ENCODE results near the gene GNL3. TPM values are rescaled to one million over a fixed set of nuclear protein-coding genes. Genes with fewer than 3 reads are reported as not detected.

The GNL3 gene
- total RNA-seq, 2 experiments from 2014 or later, result 182 to 220 TPM

DNA sequence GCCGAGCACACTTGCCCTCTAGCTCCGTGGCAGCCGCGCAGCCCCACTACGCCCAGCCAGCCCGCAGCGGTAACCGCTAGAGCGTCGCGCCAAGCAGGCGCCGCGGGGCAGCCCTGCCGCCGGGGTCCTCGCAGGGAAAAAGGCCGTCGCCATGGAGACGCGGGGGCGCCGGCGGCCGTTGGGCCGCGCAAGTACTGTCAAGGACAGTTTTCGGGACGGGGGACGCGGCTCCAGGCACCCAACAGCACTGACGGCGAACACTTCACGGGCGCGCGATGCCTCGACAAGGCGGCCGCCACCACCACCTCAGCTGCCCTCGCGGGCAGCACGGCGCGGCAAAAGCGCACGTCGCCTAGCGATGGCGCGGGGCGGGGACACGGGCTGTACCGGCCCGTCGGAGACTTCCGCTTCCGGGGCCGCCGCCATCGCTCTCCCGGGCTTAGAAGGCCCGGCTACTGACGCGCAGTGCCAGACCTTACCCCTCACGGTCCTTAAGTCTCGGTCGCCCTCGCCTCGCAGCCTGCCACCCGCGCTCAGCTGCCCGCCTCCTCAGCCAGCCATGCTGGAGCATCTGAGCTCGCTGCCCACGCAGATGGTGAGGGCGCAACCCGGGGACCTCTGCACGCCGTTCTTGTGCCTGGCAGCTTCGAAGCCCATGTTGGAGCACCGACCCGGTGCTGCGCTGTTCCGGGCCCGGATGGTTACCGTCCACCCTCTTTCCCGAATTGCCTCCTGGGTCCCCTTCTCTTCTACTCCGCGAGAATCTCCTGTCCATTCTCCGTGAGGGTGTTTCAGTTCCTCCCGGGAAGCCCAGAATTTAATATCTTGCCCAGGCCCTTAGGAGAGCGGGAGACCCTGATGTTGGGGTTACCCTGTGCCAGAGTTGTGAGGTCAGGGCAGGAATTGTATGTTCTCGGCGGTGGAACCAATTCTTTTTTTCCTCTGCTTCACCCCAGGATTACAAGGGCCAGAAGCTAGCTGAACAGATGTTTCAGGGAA lies 20.2 kb downstream of the GNL3 start, which contains the start of the genes GLT8D1 and SPCS1:
Gene GLT8D1, minus strand, starts transcription at position 104 of the 999 bp plus-strand sequence. CDS start 5,331 bp downstream, outside the sequence.
Gene SPCS1, plus strand, starts transcription at position 419 of the 999 bp plus-strand sequence. Its CDS starts 141 bp downstream, at position 560.
- H3K9me3 ChIP-seq (ENCODE audit: low read length), result no peaks in the 10 kb centered on the region
- peaks cover 10% of the 10 kb centered on the region; the same call in 1 of the 2 replicates for H4K20me1 ChIP-seq (ENCODE audit: insufficient read depth, low read length)
- peaks cover 48% of the 10 kb centered on the region for H3K79me2 ChIP-seq (ENCODE audit: insufficient read depth, low read depth, low read length)
- H3K4me1 ChIP-seq (ENCODE audit: insufficient read depth, low read length, poor library complexity, severe bottlenecking), result peaks cover 47% of the 10 kb centered on the region
- no peaks in the 10 kb centered on the region for H3K9me2 ChIP-seq (ENCODE audit: insufficient read depth, low read length)
- peak within 1 kb of the TSS; percentile 98 for H3K4me2 ChIP-seq (ENCODE audit: low read length)
- TF ChIP-seq, protein P1, sequence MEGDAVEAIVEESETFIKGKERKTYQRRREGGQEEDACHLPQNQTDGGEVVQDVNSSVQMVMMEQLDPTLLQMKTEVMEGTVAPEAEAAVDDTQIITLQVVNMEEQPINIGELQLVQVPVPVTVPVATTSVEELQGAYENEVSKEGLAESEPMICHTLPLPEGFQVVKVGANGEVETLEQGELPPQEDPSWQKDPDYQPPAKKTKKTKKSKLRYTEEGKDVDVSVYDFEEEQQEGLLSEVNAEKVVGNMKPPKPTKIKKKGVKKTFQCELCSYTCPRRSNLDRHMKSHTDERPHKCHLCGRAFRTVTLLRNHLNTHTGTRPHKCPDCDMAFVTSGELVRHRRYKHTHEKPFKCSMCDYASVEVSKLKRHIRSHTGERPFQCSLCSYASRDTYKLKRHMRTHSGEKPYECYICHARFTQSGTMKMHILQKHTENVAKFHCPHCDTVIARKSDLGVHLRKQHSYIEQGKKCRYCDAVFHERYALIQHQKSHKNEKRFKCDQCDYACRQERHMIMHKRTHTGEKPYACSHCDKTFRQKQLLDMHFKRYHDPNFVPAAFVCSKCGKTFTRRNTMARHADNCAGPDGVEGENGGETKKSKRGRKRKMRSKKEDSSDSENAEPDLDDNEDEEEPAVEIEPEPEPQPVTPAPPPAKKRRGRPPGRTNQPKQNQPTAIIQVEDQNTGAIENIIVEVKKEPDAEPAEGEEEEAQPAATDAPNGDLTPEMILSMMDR (conservative IDR thresholded peaks at IDR 0.05; ENCODE audit: low read length), result no peak
- TF ChIP-seq EZH2phosphoT487 (IDR thresholded peaks at IDR 0.05; ENCODE audit: borderline replicate concordance, low read depth, low read length), result no peak
- no TSS peak for BruUV-seq (replicated peaks)
- peak within 1 kb of the TSS; percentile 63 for H2AFZ ChIP-seq (ENCODE audit: low read length)
- intact Hi-C loops (cut with micrococcal nuclease; ENCODE audit: unreplicated experiment), result loop anchor here (1.0 kb wide), 1 partner anchor 21 kb away; the partner anchor contains the start of gene PBRM1
- H3K27ac ChIP-seq (ENCODE audit: low read depth, low read length, poor library complexity, severe bottlenecking), result peak within 1 kb of the TSS; percentile 63
- H3K4me3 ChIP-seq (ENCODE audit: low read depth, low read length, poor library complexity, severe bottlenecking), result peak within 1 kb of the TSS; percentile 95
- ChIA-PET CTCF (ENCODE audit: unreplicated experiment) (no interaction called here), POLR2A (interaction anchor here (1.4 to 7.4 kb wide), 7 partner anchors 15 to 65 kb away, joined by 3 to 44 read pairs (median 4); partner anchors contain the start of gene NEK4)
- DNase-seq (ENCODE audit: low spot score), result peak; percentile 92
- H3K36me3 ChIP-seq (ENCODE audit: insufficient read depth, low read length), result peaks cover 31% of the 10 kb centered on the region

DNA sequence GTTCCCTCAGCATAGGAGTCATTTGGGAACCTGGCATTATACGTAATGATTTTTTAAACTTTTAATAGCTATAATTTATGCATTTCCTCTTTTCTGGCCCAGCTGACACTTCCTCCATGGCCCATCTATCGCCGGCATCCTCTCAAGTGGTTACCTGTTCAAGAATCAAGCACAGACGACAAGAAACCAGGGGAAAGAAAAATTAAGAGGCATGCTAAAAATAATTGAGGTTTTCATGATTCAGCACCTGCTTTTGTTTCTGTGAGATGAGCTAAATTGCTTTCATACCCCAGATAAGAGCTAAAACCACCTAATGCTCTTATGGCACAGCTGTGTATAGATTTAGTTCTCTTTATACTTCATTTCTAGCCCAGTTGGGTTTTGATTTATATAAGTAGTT lies 21.8 kb downstream of the GNL3 start:
- Histone ChIP-seq H4K20me1 (ENCODE audit: insufficient read depth, low read length) (peaks cover 10% of the 10 kb centered on the region; the same call in 1 of the 2 replicates), H3K4me3 (ENCODE audit: low read depth, low read length, poor library complexity, severe bottlenecking) (peak overlapping the region; percentile 95), H3K79me2 (ENCODE audit: insufficient read depth, low read depth, low read length) (peaks cover 48% of the 10 kb centered on the region), H3K27ac (ENCODE audit: low read depth, low read length, poor library complexity, severe bottlenecking) (peak overlapping the region; percentile 63), H3K36me3 (ENCODE audit: insufficient read depth, low read length) (peaks cover 45% of the 10 kb centered on the region), H3K4me1 (ENCODE audit: insufficient read depth, low read length, poor library complexity, severe bottlenecking) (peaks cover 47% of the 10 kb centered on the region), H3K9me2 (ENCODE audit: insufficient read depth, low read length) (no peaks in the 10 kb centered on the region), H2AFZ (ENCODE audit: low read length) (no peak overlapping the region), H3K4me2 (ENCODE audit: low read length) (peak overlapping the region; percentile 98), H3K9me3 (ENCODE audit: low read length) (no peaks in the 10 kb centered on the region; the same call in 1 of the 2 replicates)
- POLR2A ChIA-PET, result interaction anchor here (0.5 to 7.4 kb wide), 10 partner anchors 10 to 1671 kb away, joined by 3 to 44 read pairs (median 4); partner anchors contain the start of gene NEK4
- DNase-seq (ENCODE audit: low spot score), result peak; percentile 67
- intact Hi-C loops (cut with micrococcal nuclease; ENCODE audit: unreplicated experiment), result no loop called here
- TF ChIP-seq EZH2phosphoT487 (IDR thresholded peaks at IDR 0.05; ENCODE audit: borderline replicate concordance, low read depth, low read length), result no peak
- TF ChIP-seq, protein P1 (conservative IDR thresholded peaks at IDR 0.05; ENCODE audit: low read length), result no peak
- CTCF ChIA-PET (ENCODE audit: unreplicated experiment), result no interaction called here
- no TSS peak for BruUV-seq (replicated peaks)

All from OCI-LY7 (cell line).